ENCODE data around the gene PHTF1. TPM values are rescaled to one million over a fixed set of nuclear protein-coding genes. Genes with fewer than 3 reads are reported as not detected.
A peak's percentile ranks its signal among the peaks of the same experiment; 100 is the strongest.

Gene PHTF1
- polyA plus RNA-seq, 3 donors: 6.7 to 12.2 (median 11.1) TPM

GRCh38 chr1:113665071-113665470, 94.2 kb downstream of the PHTF1 start:
- Histone ChIP-seq H3K4me3 (replicated peaks in 1 of 3; ENCODE audit: low read depth in 2 of 3, low read length in 3 of 3) (no peak overlapping the region), H3K27ac (ENCODE audit: low read depth in 1 of 2, low read length in 2 of 2) (no peak overlapping the region), H3K27me3 (ENCODE audit: control insufficient read depth in 2 of 2, insufficient read depth in 2 of 2, low read length in 2 of 2) (no peaks in the 10 kb centered on the region), H3K4me2 (replicated peaks; ENCODE audit: extremely low read depth, low read length, poor library complexity, severe bottlenecking) (no peak overlapping the region), H3K36me3 (replicated peaks in 1 of 2; ENCODE audit: control insufficient read depth in 1 of 2, insufficient read depth in 2 of 2, low read length in 2 of 2) (no peaks in the 10 kb centered on the region), H3K9ac (ENCODE audit: insufficient read depth, low read length, poor library complexity, severe bottlenecking) (no peak overlapping the region), H3K79me2 (ENCODE audit: insufficient read depth, low read length) (no peaks in the 10 kb centered on the region), H4K20me1 (ENCODE audit: insufficient read depth, low read length) (no peaks in the 10 kb centered on the region), H3K4me1 (ENCODE audit: control insufficient read depth in 1 of 2, insufficient read depth in 2 of 2, low read length in 2 of 2) (peaks cover 27 to 52% of the 10 kb centered on the region in 2 donors), H3K9me3 (replicated peaks in 1 of 2; ENCODE audit: control insufficient read depth in 1 of 2, insufficient read depth in 1 of 2, low read length in 2 of 2) (no peaks in the 10 kb centered on the region), H2AFZ (ENCODE audit: insufficient read depth, low read depth, low read length, poor library complexity, severe bottlenecking) (no peak overlapping the region)
- peak overlapping the region in 6 of 7 donors; percentile 23 to 86 (median 67) for H3K27ac Mint-ChIP-seq
- TF ChIP-seq CTCF (IDR thresholded peaks at IDR 0.05): no peak
- peaks cover 1 to 4% of the 10 kb centered on the region in 2 donors for H3K36me3 Mint-ChIP-seq
- peaks cover 56% of the 10 kb centered on the region for H3K4me1 Mint-ChIP-seq
- DNase-seq: peak; percentile 36 to 60 (median 53)
- peaks cover 0 to 2% (median 0%) of the 10 kb centered on the region in 7 donors for H3K9me3 Mint-ChIP-seq
- intact Hi-C loops (cut with micrococcal nuclease): no loop called here
- peak overlapping the region in 1 of 2 donors; percentile 46 for H3K4me3 Mint-ChIP-seq
- H3K27me3 Mint-ChIP-seq (ENCODE audit: low read depth in 3 of 3): peaks cover 0 to 2% (median 0%) of the 10 kb centered on the region in 3 donors

- intact Hi-C loops (cut with micrococcal nuclease): no loop called here
- no peak for TF ChIP-seq CTCF (IDR thresholded peaks at IDR 0.05)
- H3K36me3 ChIP-seq (replicated peaks in 1 of 2; ENCODE audit: control insufficient read depth in 1 of 2, insufficient read depth in 2 of 2, low read length in 2 of 2): no peaks in the 10 kb centered on the region
- peak; percentile 69 to 83 (median 79) for DNase-seq
- no peaks in the 10 kb centered on the region for H3K79me2 ChIP-seq (ENCODE audit: insufficient read depth, low read length)
- no peak overlapping the region for H3K9ac ChIP-seq (ENCODE audit: insufficient read depth, low read length, poor library complexity, severe bottlenecking)
- WGBS (ENCODE audit: insufficient coverage): no CpG with 5 or more reads among the region's 5 CpGs
- peaks cover 27 to 55% of the 10 kb centered on the region in 2 donors for H3K4me1 ChIP-seq (ENCODE audit: control insufficient read depth in 1 of 2, insufficient read depth in 2 of 2, low read length in 2 of 2)
- peak overlapping the region in 1 of 3 experiments; percentile 43 for H3K4me3 ChIP-seq (replicated peaks in 1 of 3; ENCODE audit: low read depth in 2 of 3, low read length in 3 of 3)
- H3K4me2 ChIP-seq (replicated peaks; ENCODE audit: extremely low read depth, low read length, poor library complexity, severe bottlenecking): peak overlapping the region; percentile 45
- no peaks in the 10 kb centered on the region for H3K9me3 ChIP-seq (replicated peaks in 1 of 2; ENCODE audit: control insufficient read depth in 1 of 2, insufficient read depth in 1 of 2, low read length in 2 of 2)
- H3K27me3 ChIP-seq (ENCODE audit: control insufficient read depth in 2 of 2, insufficient read depth in 2 of 2, low read length in 2 of 2): no peaks in the 10 kb centered on the region
- peaks cover 1 to 4% of the 10 kb centered on the region in 2 donors for H3K36me3 Mint-ChIP-seq
- H3K4me3 Mint-ChIP-seq: no peak overlapping the region
- peaks cover 62% of the 10 kb centered on the region for H3K4me1 Mint-ChIP-seq
- peak overlapping the region in 1 of 2 donors; percentile 62 for H3K27ac ChIP-seq (ENCODE audit: low read depth in 1 of 2, low read length in 2 of 2)
- no peaks in the 10 kb centered on the region for H4K20me1 ChIP-seq (ENCODE audit: insufficient read depth, low read length)
- H3K27ac Mint-ChIP-seq: peak overlapping the region; percentile 54 to 91 (median 87)
- peaks cover 0 to 2% (median 0%) of the 10 kb centered on the region in 3 donors for H3K27me3 Mint-ChIP-seq (ENCODE audit: low read depth in 3 of 3)
- peaks cover 0 to 2% (median 0%) of the 10 kb centered on the region in 7 donors for H3K9me3 Mint-ChIP-seq
- H2AFZ ChIP-seq (ENCODE audit: insufficient read depth, low read depth, low read length, poor library complexity, severe bottlenecking): no peak overlapping the region
These were observed 95.9 kb downstream of the PHTF1 start for GRCh38 chr1:113663165-113663951.

Measured in CD14-positive monocyte (primary cell).